Breast epithelium (tissue), 4 donors: Measurements from ENCODE around the gene LYL1. TPM values are rescaled to one million over a fixed set of nuclear protein-coding genes. Genes with fewer than 3 reads are reported as not detected.
A peak's percentile ranks its signal among the peaks of the same experiment; 100 is the strongest.

Experiments
- DNase-seq, 2 donors: peaks; one replicate each; pipeline ENCODE4 v3.0.0-alpha.2; 2019; ENCODE audit warnings: low spot score in 2 of 2
- H3K27ac ChIP-seq, 2 donors: fragments of 200-600 bp; sonication (generic) in 1 of 2; one replicate each; pipeline ENCODE4 v1.5.1; 2016 to 2019; ENCODE audit warnings: mild to moderate bottlenecking in 1 of 2
- H3K27me3 ChIP-seq, 2 donors: fragments of 200-600 bp; sonication (generic) in 1 of 2; one replicate each; pipeline versions ENCODE4 v1.5.1 to v1.6.0; 2017 to 2019; ENCODE audit warnings: control low read depth in 1 of 2, mild to moderate bottlenecking in 1 of 2
- H3K36me3 ChIP-seq: fragments of 200-600 bp; one replicate; pipeline ENCODE4 v1.5.1; 2019
- H3K4me1 ChIP-seq, 2 donors: fragments of 200-600 bp; sonication (generic); one replicate each; pipeline ENCODE4 v1.5.1; 2016 to 2019; ENCODE audit warnings: control low read depth in 1 of 2
- H3K4me3 ChIP-seq, 3 donors: fragments of 200-600 bp; sonication (generic); 1 replicate in 2 of 3; 2 replicates in 1 of 3; pipeline ENCODE4 v1.5.1; 2016 to 2019; ENCODE audit warnings: mild to moderate bottlenecking in 3 of 3, moderate library complexity in 2 of 3
- H3K9me3 ChIP-seq, 2 donors: fragments of 200-600 bp; sonication (generic) in 1 of 2; one replicate each; pipeline ENCODE4 v1.5.1; 2016 to 2019; ENCODE audit warnings: control low read depth in 1 of 2
- POLR2A ChIP-seq: fragments of 450-650 bp; IDR thresholded peaks from one replicate; pipeline ENCODE4 v1.6.1; 2016; ENCODE audit warnings: antibody characterized with exemption, mild to moderate bottlenecking, moderate library complexity
- POLR2AphosphoS5 ChIP-seq, 3 donors: sonication (generic); formaldehyde crosslinking; IDR thresholded peaks; one replicate each; pipeline ENCODE4 v1.6.1; 2017; ENCODE audit warnings: antibody characterized with exemption in 3 of 3
- intact Hi-C: fragments of 100-400 bp; cut with DNase I; formaldehyde crosslinking; loops from one replicate; pipeline ENCODE4 v1.15.1; 2023; ENCODE audit warnings: low total_unique reads
- total RNA-seq, 3 donors: library from RNA; depleted of rRNA; stranded (reverse); fragments of >200 nt; gene quantifications; one replicate each; pipeline ENCODE4 v1.1.0, GENCODE V29; 2016
- TF ChIP-seq, protein P1 (sequence below), 3 donors: fragments of 450-650 bp; IDR thresholded peaks; one replicate each; pipeline ENCODE4 v1.5.1; 2016 to 2017; ENCODE audit warnings: antibody characterized with exemption in 3 of 3, mild to moderate bottlenecking in 3 of 3, moderate library complexity in 3 of 3

The LYL1 gene
- total RNA-seq, 3 donors from 2014 or later: 7.0 to 21.0 (median 9.2) TPM

- H3K36me3 ChIP-seq: no peaks in the 10 kb centered on the region
- intact Hi-C loops: no loop called here
- peak within 1 kb of the TSS; percentile 69 to 97 (median 72) for H3K4me3 ChIP-seq
- H3K27ac ChIP-seq: peak within 1 kb of the TSS; percentile 59 to 77
- no peaks in the 10 kb centered on the region for H3K9me3 ChIP-seq
- TF ChIP-seq, protein P1, sequence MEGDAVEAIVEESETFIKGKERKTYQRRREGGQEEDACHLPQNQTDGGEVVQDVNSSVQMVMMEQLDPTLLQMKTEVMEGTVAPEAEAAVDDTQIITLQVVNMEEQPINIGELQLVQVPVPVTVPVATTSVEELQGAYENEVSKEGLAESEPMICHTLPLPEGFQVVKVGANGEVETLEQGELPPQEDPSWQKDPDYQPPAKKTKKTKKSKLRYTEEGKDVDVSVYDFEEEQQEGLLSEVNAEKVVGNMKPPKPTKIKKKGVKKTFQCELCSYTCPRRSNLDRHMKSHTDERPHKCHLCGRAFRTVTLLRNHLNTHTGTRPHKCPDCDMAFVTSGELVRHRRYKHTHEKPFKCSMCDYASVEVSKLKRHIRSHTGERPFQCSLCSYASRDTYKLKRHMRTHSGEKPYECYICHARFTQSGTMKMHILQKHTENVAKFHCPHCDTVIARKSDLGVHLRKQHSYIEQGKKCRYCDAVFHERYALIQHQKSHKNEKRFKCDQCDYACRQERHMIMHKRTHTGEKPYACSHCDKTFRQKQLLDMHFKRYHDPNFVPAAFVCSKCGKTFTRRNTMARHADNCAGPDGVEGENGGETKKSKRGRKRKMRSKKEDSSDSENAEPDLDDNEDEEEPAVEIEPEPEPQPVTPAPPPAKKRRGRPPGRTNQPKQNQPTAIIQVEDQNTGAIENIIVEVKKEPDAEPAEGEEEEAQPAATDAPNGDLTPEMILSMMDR (IDR thresholded peaks at IDR 0.05): no peak
- TF ChIP-seq POLR2AphosphoS5 (IDR thresholded peaks at IDR 0.05): peak in 2 of 3 donors; percentile 50 to 52
- no peak for TF ChIP-seq POLR2A
- peak; percentile 84 to 88 for DNase-seq
- H3K27me3 ChIP-seq: no peaks in the 10 kb centered on the region
- peaks cover 8 to 22% of the 10 kb centered on the region in 2 donors for H3K4me1 ChIP-seq
Observed at GRCh38 chr19:13117772-13118423, 15.2 kb upstream of the LYL1 start, which contains the start of gene NACC1. TSS of gene NACC1 (plus strand) at chr19:13118264. CDS start at chr19:13135208, 16,944 bp downstream.

DNA sequence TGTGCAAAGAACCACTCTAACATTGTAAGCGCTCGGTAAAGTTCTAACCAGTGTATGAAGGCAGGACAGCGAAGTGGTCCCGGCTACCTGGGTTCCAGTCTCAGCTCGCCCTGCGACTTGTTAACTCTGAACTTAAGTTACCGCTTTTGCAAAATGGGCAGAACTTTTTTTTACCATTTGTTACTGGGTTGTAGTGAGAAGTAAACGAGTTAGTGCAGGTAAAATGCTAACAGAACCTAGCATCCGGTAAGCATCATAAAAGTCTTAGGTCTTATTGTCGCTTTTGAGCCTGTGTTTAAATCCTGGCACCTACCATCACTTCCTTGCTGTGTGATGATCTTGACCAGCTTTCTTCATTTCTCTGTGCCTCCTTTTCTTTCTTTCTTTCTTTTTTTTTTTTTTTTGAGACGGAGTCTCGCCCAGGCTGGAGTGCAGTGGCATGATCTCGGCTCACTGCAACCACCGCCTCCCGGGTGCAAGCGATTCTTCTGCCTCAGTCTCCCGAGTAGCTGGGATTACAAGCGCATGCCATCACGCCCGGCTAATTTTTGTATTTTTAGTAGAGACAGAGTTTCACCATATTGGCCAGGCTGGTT lies 14.6 kb upstream of the LYL1 start:
- peak overlapping the region; percentile 69 to 80 (median 72) for H3K4me3 ChIP-seq
- DNase-seq: no peak
- peak overlapping the region; percentile 59 to 77 for H3K27ac ChIP-seq
- H3K4me1 ChIP-seq: peaks cover 8 to 22% of the 10 kb centered on the region in 2 donors
- no peaks in the 10 kb centered on the region for H3K27me3 ChIP-seq
- H3K36me3 ChIP-seq: no peaks in the 10 kb centered on the region
- intact Hi-C loops: no loop called here
- TF ChIP-seq POLR2A: no peak
- TF ChIP-seq, protein P1 (IDR thresholded peaks at IDR 0.05): no peak
- TF ChIP-seq POLR2AphosphoS5 (IDR thresholded peaks at IDR 0.05): no peak
- no peaks in the 10 kb centered on the region for H3K9me3 ChIP-seq

- Histone ChIP-seq H3K27ac (peak within 1 kb of the TSS; percentile 59 to 77), H3K9me3 (no peaks in the 10 kb centered on the region), H3K4me3 (peak within 1 kb of the TSS; percentile 69 to 80 (median 72)), H3K36me3 (no peaks in the 10 kb centered on the region), H3K4me1 (peaks cover 8 to 22% of the 10 kb centered on the region in 2 donors), H3K27me3 (no peaks in the 10 kb centered on the region)
- TF ChIP-seq POLR2A: no peak
- TF ChIP-seq, protein P1 (IDR thresholded peaks at IDR 0.05): peak in 1 of 3 donors; percentile 13
- TF ChIP-seq POLR2AphosphoS5 (IDR thresholded peaks at IDR 0.05): peak; percentile 94 to 96 (median 96)
- intact Hi-C loops: no loop called here
- DNase-seq: peak; percentile 88 to 92
Observed at GRCh38 chr19:13116282-13117175, 13.9 kb upstream of the LYL1 start, which contains the start of gene TRMT1. TSS of gene TRMT1 (minus strand) at chr19:13116740. CDS start at chr19:13116399, 341 bp downstream.

DNA sequence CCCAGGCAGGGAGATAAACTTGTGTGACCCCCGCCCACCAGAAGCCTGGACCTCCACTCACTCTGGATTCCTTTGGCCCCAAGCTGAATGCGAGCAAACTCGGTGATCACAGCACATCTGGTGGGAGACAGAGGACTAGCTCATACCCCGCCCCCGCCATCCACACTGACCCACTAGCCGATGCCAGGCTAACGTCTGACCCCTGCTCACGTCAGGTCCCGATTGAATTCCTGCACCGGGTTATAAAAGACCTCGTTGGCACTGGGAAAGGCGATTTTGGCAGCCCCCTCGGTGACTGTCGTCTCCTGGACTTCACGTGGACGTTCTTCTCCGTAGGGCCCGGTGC lies 13.3 kb upstream of the LYL1 start:
- H3K4me1 ChIP-seq: peaks cover 8 to 22% of the 10 kb centered on the region in 2 donors
- H3K9me3 ChIP-seq: no peaks in the 10 kb centered on the region
- intact Hi-C loops: no loop called here
- no peaks in the 10 kb centered on the region for H3K36me3 ChIP-seq
- H3K27me3 ChIP-seq: no peaks in the 10 kb centered on the region
- peak overlapping the region; percentile 28 to 59 for H3K27ac ChIP-seq
- peak overlapping the region; percentile 69 to 80 (median 72) for H3K4me3 ChIP-seq
- no peak for DNase-seq
- TF ChIP-seq POLR2AphosphoS5 (IDR thresholded peaks at IDR 0.05) (no peak), POLR2A (no peak)
- TF ChIP-seq, protein P1 (IDR thresholded peaks at IDR 0.05): no peak
